GM18511 (cell line): Measurements from ENCODE around the gene EP400.

Source experiments
- ATAC-seq: cut with Tn5 transposase; IDR thresholded peaks from one replicate; pipeline ENCODE4 v1.9.1; 2021; ENCODE audit warnings: mild to moderate bottlenecking, moderate library complexity; ENCODE audit not compliant: unreplicated experiment

The EP400 gene

GRCh38 chr12:132014915-132015280, 65.2 kb downstream of the EP400 start:
- ATAC-seq, result no peak

- ATAC-seq, result no peak
These were observed 66.1 kb downstream of the EP400 start for GRCh38 chr12:132015686-132016430.

- no peak for ATAC-seq
These were observed 68.6 kb downstream of the EP400 start for GRCh38 chr12:132018193-132018916.

GRCh38 chr12:132019891-132020290, 70.1 kb downstream of the EP400 start:
- no peak for ATAC-seq

- no peak for ATAC-seq
These were observed 70.5 kb downstream of the EP400 start for GRCh38 chr12:132020292-132020691.

GRCh38 chr12:132021031-132021871, 71.5 kb downstream of the EP400 start:
- ATAC-seq, result no peak

- ATAC-seq, result no peak
These were observed 72.2 kb downstream of the EP400 start for GRCh38 chr12:132021965-132022364.

GRCh38 chr12:132023658-132024057, 73.9 kb downstream of the EP400 start:
- no peak for ATAC-seq

- ATAC-seq, result no peak
These were observed 75.0 kb downstream of the EP400 start for GRCh38 chr12:132024758-132025157.

GRCh38 chr12:132025526-132025925, 75.8 kb downstream of the EP400 start:
- ATAC-seq, result no peak

- no peak for ATAC-seq
These were observed 76.5 kb downstream of the EP400 start for GRCh38 chr12:132026061-132026795.

GRCh38 chr12:132026796-132027500, 77.2 kb downstream of the EP400 start:
- ATAC-seq, result no peak

GRCh38 chr12:132027636-132028035, 77.9 kb downstream of the EP400 start:
- ATAC-seq, result no peak

GRCh38 chr12:132028111-132028510, 78.4 kb downstream of the EP400 start:
- ATAC-seq, result no peak

GRCh38 chr12:132029503-132030300, 80.0 kb downstream of the EP400 start:
- no peak for ATAC-seq

GRCh38 chr12:132030367-132031038, 80.8 kb downstream of the EP400 start:
- ATAC-seq, result no peak

- no peak for ATAC-seq
These were observed 83.9 kb downstream of the EP400 start for GRCh38 chr12:132033627-132034026.

- ATAC-seq, result no peak
These were observed 86.4 kb downstream of the EP400 start for GRCh38 chr12:132036063-132036683.
